WI38 (cell line): Measurements from ENCODE around the gene NPHP1.

Experiments
- H3K4me3 ChIP-seq: 2 replicates; pipeline ENCODE4 v1.5.1; 2011; ENCODE audit warnings: low read depth, mild to moderate bottlenecking, control low read depth, low read length
- CTCF ChIP-seq: IDR thresholded peaks from 2 replicates; pipeline ENCODE4 v1.5.1; 2012; ENCODE audit warnings: low read depth, mild to moderate bottlenecking, control low read depth, low read length

Gene NPHP1

GRCh38 chr2:110107092-110108079 lies 97.4 kb downstream of the NPHP1 start:
- H3K4me3 ChIP-seq = no peak overlapping the region
- no peak for TF ChIP-seq CTCF

GRCh38 chr2:110106642-110107041 lies 98.2 kb downstream of the NPHP1 start:
- TF ChIP-seq CTCF = no peak
- H3K4me3 ChIP-seq = no peak overlapping the region

- H3K4me3 ChIP-seq = no peak overlapping the region
- no peak for TF ChIP-seq CTCF
Observed at GRCh38 chr2:110105608-110106467, 99.0 kb downstream of the NPHP1 start.

- no peak overlapping the region for H3K4me3 ChIP-seq
- TF ChIP-seq CTCF = no peak
Observed at GRCh38 chr2:110105183-110105582, 99.6 kb downstream of the NPHP1 start.

- H3K4me3 ChIP-seq = no peak overlapping the region
- no peak for TF ChIP-seq CTCF
Observed at GRCh38 chr2:110104025-110104771, 100.6 kb downstream of the NPHP1 start.

GRCh38 chr2:110103061-110103961 lies 101.5 kb downstream of the NPHP1 start:
- no peak for TF ChIP-seq CTCF
- no peak overlapping the region for H3K4me3 ChIP-seq
